HS-27A (cell line): ENCODE data around the gene FCSK.
"Not testable (repeated sequence)": the region's sequence is repeated elsewhere in the genome, so short reads cannot be mapped to it uniquely, and the experiment has no call there.

Experiments used
- DNase-seq: peaks from one replicate; pipeline ENCODE4 v3.0.0-alpha.2; 2012; ENCODE audit warnings: low read depth, missing footprints

The FCSK gene

GRCh38 chr16:70524399-70524825, 70.0 kb downstream of the FCSK start:
- not testable (repeated sequence) for DNase-seq

- no peak for DNase-seq
Measured at GRCh38 chr16:70526403-70526802, 72.0 kb downstream of the FCSK start.

GRCh38 chr16:70527315-70527996, 73.1 kb downstream of the FCSK start:
- DNase-seq = no peak

- no peak for DNase-seq
Measured at GRCh38 chr16:70529051-70529777, 74.8 kb downstream of the FCSK start.
